SK-N-MC (cell line): Measurements from ENCODE around the gene LEFTY1.

Experiments
- DNase-seq: peaks from one replicate; pipeline ENCODE4 v3.0.0-alpha.2; 2011; ENCODE audit warnings: low read depth, low spot score
- H3K27ac ChIP-seq: fragments of 200-600 bp; sonication (generic); 2 replicates; pipeline ENCODE4 v1.5.1; 2016; ENCODE audit warnings: mixed run types
- H3K36me3 ChIP-seq: fragments of 200-600 bp; sonication (generic); 2 replicates; pipeline ENCODE4 v1.6.1; 2017; ENCODE audit warnings: antibody characterized with exemption, low read length, mixed read lengths; ENCODE audit not compliant: insufficient read depth
- H3K4me3 ChIP-seq: fragments of 200-600 bp; sonication (generic); 2 replicates; pipeline ENCODE4 v1.5.1; 2016
- H3K9ac ChIP-seq: fragments of 200-600 bp; sonication (generic); 2 replicates; pipeline ENCODE4 v1.8.0; 2017; ENCODE audit warnings: mixed run types, mixed read lengths; ENCODE audit not compliant: insufficient read length
- H3K9me3 ChIP-seq: fragments of 200-600 bp; sonication (generic); 2 replicates; pipeline ENCODE4 v1.6.1; 2017; ENCODE audit warnings: low read depth, mild to moderate bottlenecking, antibody characterized with exemption, low read length, moderate library complexity, mixed read lengths
- EZH2 ChIP-seq: fragments of 200-600 bp; sonication (generic); IDR thresholded peaks from one replicate; pipeline ENCODE4 v1.6.1; 2017; ENCODE audit warnings: antibody characterized with exemption
- FOXP2 ChIP-seq: optimal IDR thresholded peaks from 2 replicates; pipeline ENCODE3; 2011; ENCODE audit warnings: mild to moderate bottlenecking, moderate library complexity; ENCODE audit not compliant: insufficient read depth; ENCODE audit errors: extremely low read length, control extremely low read depth
- POLR2AphosphoS5 ChIP-seq: IDR thresholded peaks from 2 replicates; pipeline ENCODE4 v1.6.1; 2012; ENCODE audit warnings: mild to moderate bottlenecking, low read depth, low read length, borderline replicate concordance

Gene LEFTY1

DNA sequence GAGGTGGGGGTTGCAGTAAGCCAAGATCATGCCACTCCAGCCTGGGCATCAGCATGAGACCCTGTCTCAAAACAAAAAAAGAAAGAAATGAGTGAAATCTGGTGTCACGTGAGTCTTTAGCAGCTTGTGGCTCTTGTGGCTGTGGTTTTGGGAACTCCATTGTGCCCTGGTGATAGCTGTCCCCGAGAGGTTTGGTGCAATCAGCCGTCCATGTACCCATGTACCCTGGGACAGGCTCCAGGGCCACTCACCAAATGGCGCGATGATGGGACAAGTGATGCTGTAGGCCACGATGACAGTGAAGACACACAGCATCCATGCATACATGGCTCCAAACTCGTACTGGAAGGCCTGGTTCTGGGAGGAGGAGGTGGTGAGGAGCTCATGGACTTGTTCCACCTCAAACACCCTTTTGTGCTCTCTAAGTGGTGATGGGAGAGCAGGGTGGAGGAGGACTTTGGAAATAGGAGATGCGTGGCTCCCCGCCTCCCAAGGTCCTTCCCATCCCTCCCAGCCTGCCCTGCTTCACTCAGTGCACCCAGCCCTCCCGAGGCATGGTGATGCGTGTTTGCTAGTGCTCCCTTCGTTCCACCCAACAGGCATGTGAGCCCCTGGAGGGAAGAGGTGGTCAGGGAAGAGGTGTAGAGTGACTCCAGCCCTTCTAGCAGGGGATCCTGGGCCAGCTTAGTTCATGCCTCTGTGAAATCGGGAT, 36.4 kb downstream of the LEFTY1 start:
- no peak overlapping the region for H3K27ac ChIP-seq
- TF ChIP-seq EZH2 (no peak), FOXP2 (no peak), POLR2AphosphoS5 (no peak)

DNA sequence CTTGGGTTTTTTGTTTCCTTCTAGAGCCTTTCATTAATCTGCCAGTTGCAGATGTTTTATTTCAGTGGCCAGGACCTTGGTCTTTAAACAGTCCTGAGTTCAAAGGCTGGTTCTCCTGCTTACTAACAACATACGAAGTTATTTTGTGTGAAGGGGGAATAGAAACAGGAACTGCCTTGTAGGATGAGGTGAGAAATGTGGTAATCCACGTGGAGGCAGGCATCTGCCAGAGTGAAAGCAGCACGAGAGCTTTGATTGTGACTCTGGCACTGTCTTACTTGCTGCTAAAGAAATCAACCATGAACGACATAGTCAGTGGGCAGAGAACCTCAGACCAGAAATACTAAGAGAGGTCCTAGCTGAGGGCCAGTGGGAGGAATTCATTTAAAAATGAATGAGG, 37.1 kb downstream of the LEFTY1 start:
- H3K27ac ChIP-seq = no peak overlapping the region
- no peak overlapping the region for H3K9ac ChIP-seq
- TF ChIP-seq POLR2AphosphoS5 = no peak
- TF ChIP-seq FOXP2 = no peak
- no peak for TF ChIP-seq EZH2
- no peak for DNase-seq
- no peak overlapping the region for H3K4me3 ChIP-seq
- H3K9me3 ChIP-seq = no peaks in the 10 kb centered on the region
- no peaks in the 10 kb centered on the region for H3K36me3 ChIP-seq

More for the DNA sequence above, 36.4 kb downstream of the LEFTY1 start:
- H3K4me3 ChIP-seq = no peak overlapping the region
- no peaks in the 10 kb centered on the region for H3K9me3 ChIP-seq
- H3K9ac ChIP-seq = no peak overlapping the region
- H3K36me3 ChIP-seq = no peaks in the 10 kb centered on the region
- no peak for DNase-seq

DNA sequence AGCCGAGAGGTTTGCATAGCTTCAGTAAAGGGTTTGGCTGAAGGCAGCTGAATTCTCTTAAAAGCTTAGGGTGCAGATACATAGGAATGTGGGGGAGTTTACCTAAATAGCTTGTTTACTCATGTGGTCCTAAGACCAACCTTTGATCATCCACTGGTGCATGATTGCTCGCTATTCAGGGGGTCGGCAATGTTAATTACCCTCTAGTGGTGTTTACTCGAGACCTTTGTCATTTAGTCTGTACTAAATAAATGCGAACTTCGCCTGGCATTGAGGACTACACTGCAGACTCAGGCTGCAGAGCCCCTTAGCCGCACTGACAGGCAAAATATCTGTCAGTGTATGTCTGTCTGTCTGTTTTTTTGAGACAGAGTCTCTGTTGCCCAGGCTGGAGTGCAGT, 38.6 kb downstream of the LEFTY1 start:
- Histone ChIP-seq H3K27ac (no peak overlapping the region), H3K36me3 (no peaks in the 10 kb centered on the region), H3K4me3 (no peak overlapping the region)

DNA sequence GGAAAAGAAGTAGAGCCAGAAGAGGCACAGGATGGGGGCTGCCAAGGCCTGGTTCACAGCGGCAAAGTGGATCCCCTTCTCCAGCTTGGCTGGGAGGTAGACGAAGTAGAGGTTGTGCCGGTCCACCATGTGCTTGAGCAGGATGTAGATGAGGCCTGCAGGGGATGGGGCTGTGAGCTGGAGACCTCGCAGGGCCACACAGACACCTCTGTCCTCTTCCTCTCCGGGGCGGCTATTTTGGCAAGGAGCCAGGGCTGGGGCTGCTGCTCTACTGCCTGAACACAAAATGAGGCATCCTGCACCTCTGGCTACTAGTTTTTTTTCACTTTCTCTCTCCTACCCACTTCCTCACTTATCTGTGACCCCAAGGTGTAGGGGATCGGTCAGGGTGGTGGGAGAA, 39.0 kb downstream of the LEFTY1 start:
- Histone ChIP-seq H3K4me3 (no peak overlapping the region), H3K9me3 (no peaks in the 10 kb centered on the region), H3K9ac (no peak overlapping the region), H3K27ac (no peak overlapping the region), H3K36me3 (no peaks in the 10 kb centered on the region)
- DNase-seq = no peak
- TF ChIP-seq EZH2 = no peak
- TF ChIP-seq POLR2AphosphoS5 = no peak
- TF ChIP-seq FOXP2 = no peak

More for the DNA sequence above, 38.6 kb downstream of the LEFTY1 start:
- no peak for TF ChIP-seq EZH2
- TF ChIP-seq POLR2AphosphoS5 = no peak
- TF ChIP-seq FOXP2 = no peak
- DNase-seq = no peak
- no peaks in the 10 kb centered on the region for H3K9me3 ChIP-seq
- no peak overlapping the region for H3K9ac ChIP-seq

DNA sequence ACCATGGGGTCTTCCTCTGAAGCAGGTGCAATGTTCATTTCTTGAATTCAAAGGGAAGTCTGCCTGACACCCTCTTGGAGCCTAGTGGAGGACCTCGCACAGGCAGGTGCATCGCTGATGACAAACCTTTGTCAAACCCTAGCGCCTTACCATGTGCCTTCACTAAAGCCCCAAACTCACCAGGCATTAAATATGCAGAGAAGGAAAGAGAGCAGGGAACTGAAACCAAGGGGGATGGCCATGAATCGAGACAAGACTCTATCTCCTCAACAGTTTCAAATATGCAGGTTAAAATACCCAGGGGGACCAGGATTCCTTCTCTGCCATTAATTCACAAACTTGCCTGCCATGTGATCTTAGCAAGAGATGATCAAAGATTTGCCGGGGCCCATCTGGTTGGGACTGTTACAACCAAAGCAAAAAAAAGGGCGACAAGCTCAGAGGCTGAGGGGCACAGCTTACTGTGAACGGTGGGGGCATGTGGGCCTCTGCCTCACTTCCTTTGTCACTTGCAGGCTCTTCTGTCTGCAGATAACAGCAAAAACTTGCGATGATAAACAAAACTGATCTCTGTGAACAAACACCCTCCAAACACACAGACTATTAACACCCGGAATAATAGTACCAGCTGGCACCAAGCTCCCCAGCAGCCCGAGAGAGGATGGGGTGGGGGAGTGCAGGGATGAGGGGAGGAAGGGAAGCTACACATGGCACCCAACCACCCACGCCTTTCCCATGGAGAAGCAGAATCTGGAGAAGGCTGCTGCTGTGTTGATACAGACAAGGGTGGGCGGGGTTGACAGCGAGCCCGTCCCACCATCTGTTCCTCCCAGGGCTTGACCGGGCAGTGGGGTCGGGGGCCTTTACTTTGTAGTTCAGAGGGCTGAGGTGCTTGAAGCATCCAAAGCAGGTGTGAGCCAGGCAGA, 40.7 kb downstream of the LEFTY1 start:
- Histone ChIP-seq H3K4me3 (no peak overlapping the region), H3K27ac (no peak overlapping the region), H3K36me3 (no peaks in the 10 kb centered on the region), H3K9ac (no peak overlapping the region), H3K9me3 (no peaks in the 10 kb centered on the region)
- no peak for DNase-seq
- TF ChIP-seq EZH2 (no peak), POLR2AphosphoS5 (no peak), FOXP2 (no peak)

DNA sequence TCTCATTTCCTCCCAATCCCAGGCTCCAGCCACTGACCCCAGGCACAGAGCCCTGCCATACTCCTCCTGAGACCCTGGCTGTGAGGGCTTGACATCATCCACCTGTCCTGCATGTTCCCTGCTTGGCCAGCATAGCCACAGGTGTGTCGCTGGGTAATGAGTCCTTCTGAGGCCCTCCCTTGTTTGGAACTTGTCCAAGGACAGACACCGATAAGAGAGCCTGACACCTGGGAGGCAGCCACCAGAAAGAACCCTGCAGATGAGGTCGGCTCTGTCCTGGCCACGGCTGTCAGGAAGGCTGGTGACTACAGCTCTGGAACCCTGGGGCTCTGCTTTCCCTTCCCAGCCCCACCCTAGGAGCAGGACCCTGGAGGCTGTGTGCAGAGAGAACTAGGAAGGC, 41.3 kb downstream of the LEFTY1 start:
- DNase-seq = no peak
- H3K27ac ChIP-seq = no peak overlapping the region
- TF ChIP-seq FOXP2 (no peak), EZH2 (no peak), POLR2AphosphoS5 (no peak)
- H3K36me3 ChIP-seq = no peaks in the 10 kb centered on the region
- no peaks in the 10 kb centered on the region for H3K9me3 ChIP-seq
- H3K4me3 ChIP-seq = no peak overlapping the region
- no peak overlapping the region for H3K9ac ChIP-seq

DNA sequence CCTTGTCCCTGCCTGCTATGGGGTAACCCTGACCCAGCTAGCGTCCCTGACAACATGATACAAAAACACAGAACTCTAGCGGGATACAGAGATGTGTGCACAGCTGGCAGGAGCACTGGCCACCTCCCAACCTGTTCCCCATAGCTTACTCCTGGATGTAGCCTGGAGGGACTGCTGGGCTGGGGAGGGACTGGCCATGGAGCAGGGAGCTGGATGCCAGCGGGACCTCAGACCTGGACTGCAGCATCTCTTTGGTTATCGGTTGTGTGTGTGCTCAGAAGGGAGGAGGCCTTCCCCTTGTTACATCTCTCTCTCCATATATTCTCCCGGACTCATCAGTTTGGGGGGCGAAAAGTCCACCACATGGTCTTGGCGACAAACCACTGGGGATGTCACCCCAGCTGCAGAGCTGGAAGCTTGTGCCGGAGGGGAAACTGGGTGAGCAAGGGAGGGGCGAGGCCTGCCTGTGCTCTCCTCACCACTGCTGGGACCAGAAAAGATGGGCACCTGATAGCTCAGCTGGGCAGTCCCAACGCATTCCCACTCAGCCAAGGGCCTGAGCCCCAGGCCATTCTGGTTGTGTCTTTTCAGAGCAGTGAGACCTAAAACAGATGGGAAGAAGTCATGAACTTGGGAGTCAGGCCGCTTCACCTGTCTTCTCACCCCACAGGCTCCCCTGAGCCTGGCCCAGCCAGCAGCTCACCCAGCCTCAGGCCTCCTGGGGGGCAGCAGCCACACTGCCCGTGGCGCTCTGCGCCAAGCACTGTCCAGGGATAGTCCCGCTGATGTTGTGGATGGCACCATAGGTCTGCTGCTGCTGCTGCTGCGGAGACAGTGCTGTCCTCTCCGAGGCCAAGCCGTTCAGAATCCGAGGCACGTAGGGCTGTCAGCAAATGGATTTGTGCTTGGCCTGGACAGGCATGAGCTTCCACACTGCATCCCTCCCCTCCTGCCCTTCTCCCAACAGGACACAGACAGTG, 42.3 kb downstream of the LEFTY1 start:
- TF ChIP-seq POLR2AphosphoS5 (no peak), EZH2 (no peak), FOXP2 (no peak)
- Histone ChIP-seq H3K9me3 (no peaks in the 10 kb centered on the region), H3K9ac (no peak overlapping the region), H3K36me3 (no peaks in the 10 kb centered on the region), H3K27ac (no peak overlapping the region), H3K4me3 (no peak overlapping the region)
- no peak for DNase-seq
